ENCODE results near the gene CTDSPL.

DNA sequence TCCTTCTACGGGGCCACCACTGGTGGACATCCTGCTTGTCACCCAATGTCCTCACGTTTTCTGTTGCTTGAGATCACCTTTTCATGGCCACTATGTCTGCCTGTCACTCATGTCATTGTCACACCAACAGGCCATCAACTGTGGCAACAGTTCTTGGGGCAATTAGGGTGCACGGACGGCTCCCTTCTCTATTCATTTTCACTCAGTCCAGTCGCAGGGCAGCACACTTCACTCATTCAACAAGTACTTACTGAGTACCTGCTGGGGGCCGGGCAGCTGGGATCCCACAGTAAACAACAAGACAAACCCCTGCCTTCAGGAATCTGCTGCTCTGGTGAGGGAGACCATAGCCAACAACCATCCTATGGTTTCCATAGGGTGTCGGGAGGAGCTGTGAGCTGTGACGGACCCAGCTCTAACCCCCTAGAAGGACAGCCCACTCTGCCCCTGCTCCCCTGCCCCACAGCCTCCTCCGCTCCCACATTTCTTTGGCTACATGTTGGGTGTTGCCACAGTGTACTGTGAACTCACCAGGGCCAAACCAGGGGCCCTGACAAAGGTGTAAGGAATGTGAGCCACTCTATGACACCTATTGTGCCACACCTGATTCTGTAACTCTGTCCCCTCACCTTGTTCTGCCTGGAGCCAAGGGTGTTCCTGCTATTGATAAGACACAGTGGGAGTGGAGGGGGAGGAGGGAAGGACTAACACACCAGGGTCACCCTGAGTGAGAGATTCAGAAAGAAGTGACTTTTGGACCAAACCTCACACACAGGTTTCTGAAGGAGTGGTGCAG lies 130.8 kb downstream of the CTDSPL start:
- TF ChIP-seq, protein P1, sequence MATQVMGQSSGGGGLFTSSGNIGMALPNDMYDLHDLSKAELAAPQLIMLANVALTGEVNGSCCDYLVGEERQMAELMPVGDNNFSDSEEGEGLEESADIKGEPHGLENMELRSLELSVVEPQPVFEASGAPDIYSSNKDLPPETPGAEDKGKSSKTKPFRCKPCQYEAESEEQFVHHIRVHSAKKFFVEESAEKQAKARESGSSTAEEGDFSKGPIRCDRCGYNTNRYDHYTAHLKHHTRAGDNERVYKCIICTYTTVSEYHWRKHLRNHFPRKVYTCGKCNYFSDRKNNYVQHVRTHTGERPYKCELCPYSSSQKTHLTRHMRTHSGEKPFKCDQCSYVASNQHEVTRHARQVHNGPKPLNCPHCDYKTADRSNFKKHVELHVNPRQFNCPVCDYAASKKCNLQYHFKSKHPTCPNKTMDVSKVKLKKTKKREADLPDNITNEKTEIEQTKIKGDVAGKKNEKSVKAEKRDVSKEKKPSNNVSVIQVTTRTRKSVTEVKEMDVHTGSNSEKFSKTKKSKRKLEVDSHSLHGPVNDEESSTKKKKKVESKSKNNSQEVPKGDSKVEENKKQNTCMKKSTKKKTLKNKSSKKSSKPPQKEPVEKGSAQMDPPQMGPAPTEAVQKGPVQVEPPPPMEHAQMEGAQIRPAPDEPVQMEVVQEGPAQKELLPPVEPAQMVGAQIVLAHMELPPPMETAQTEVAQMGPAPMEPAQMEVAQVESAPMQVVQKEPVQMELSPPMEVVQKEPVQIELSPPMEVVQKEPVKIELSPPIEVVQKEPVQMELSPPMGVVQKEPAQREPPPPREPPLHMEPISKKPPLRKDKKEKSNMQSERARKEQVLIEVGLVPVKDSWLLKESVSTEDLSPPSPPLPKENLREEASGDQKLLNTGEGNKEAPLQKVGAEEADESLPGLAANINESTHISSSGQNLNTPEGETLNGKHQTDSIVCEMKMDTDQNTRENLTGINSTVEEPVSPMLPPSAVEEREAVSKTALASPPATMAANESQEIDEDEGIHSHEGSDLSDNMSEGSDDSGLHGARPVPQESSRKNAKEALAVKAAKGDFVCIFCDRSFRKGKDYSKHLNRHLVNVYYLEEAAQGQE (IDR thresholded peaks at IDR 0.05), result no peak
- TF ChIP-seq, protein P2, sequence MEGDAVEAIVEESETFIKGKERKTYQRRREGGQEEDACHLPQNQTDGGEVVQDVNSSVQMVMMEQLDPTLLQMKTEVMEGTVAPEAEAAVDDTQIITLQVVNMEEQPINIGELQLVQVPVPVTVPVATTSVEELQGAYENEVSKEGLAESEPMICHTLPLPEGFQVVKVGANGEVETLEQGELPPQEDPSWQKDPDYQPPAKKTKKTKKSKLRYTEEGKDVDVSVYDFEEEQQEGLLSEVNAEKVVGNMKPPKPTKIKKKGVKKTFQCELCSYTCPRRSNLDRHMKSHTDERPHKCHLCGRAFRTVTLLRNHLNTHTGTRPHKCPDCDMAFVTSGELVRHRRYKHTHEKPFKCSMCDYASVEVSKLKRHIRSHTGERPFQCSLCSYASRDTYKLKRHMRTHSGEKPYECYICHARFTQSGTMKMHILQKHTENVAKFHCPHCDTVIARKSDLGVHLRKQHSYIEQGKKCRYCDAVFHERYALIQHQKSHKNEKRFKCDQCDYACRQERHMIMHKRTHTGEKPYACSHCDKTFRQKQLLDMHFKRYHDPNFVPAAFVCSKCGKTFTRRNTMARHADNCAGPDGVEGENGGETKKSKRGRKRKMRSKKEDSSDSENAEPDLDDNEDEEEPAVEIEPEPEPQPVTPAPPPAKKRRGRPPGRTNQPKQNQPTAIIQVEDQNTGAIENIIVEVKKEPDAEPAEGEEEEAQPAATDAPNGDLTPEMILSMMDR (IDR thresholded peaks at IDR 0.05; ENCODE audit: low read depth, low read length, missing input control), result no peak
- no peak for TF ChIP-seq EGR1 (IDR thresholded peaks at IDR 0.05; ENCODE audit: low read depth in 2 of 2)
- no peak for TF ChIP-seq YY1 (IDR thresholded peaks at IDR 0.05)
- no peak for TF ChIP-seq RAD21 (IDR thresholded peaks at IDR 0.05)
- no peak for TF ChIP-seq FOXA1 (IDR thresholded peaks at IDR 0.05)
- TF ChIP-seq JUND (IDR thresholded peaks at IDR 0.05), result no peak
- TF ChIP-seq, protein P3, sequence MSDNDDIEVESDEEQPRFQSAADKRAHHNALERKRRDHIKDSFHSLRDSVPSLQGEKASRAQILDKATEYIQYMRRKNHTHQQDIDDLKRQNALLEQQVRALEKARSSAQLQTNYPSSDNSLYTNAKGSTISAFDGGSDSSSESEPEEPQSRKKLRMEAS (IDR thresholded peaks at IDR 0.05), result no peak
